GM19328 (cell line): Measurements from ENCODE around the gene RHEB.

Experiments
- ATAC-seq: cut with Tn5 transposase; IDR thresholded peaks from one replicate; pipeline ENCODE4 v1.9.1; 2021; ENCODE audit warnings: mild to moderate bottlenecking, moderate library complexity; ENCODE audit not compliant: unreplicated experiment

The RHEB gene

DNA sequence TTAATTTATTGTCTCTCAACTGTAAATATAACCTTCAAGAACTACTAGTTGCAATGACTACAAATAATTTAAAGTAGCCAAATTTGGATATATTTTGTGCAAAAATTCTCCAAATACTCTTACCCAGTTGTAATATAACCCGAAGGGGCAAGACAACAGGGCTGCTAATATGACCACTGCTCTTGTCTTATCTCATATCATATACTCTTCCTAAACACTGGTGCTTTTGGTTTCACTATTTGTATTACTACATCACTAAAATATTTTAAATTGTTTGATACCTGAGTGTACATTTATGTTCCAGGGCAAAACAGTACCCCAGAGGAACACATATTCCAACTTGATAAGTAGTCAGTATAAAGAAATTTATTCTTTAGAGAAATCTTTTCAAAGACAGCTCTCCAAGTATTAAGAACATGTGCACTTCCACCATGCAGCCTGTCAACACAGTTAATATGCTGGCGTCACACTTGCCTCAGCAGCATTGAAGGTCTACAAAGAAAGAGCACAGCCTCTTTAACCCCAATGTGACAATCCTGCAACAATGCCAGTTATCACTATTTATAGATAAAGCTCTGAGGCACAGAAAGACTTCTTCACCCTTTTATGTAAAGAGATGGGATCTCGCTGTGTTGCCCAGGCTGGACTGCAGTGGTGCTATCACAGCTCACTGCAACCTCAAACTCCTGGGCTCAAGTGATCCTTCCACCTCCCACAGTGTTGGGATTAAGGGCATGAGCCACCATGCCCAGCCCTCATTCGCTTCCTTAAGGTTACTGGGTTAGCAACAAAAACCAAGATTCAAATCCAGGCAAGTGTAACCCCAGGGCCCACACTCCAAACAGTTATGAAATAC lies 37.8 kb downstream of the RHEB start:
- no peak for ATAC-seq

DNA sequence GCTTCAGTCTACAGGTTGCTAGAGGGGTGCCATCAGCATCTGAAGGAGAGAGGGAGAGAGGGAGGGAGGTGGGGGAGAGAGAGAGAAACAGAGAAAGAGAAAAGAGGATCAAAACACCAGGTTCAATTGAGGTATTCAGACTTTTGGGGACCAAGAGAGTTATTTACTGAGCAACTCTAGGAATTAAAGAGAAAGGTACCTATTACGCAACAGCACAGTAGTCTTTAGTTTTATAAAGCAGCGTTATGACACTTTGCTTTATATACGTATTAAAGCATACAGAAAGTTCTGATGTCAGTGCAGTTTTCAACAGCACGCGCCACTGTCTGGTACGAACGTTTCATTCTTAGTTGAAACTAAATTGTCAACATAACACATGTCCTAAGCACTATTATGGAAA lies 41.8 kb downstream of the RHEB start:
- no peak for ATAC-seq

DNA sequence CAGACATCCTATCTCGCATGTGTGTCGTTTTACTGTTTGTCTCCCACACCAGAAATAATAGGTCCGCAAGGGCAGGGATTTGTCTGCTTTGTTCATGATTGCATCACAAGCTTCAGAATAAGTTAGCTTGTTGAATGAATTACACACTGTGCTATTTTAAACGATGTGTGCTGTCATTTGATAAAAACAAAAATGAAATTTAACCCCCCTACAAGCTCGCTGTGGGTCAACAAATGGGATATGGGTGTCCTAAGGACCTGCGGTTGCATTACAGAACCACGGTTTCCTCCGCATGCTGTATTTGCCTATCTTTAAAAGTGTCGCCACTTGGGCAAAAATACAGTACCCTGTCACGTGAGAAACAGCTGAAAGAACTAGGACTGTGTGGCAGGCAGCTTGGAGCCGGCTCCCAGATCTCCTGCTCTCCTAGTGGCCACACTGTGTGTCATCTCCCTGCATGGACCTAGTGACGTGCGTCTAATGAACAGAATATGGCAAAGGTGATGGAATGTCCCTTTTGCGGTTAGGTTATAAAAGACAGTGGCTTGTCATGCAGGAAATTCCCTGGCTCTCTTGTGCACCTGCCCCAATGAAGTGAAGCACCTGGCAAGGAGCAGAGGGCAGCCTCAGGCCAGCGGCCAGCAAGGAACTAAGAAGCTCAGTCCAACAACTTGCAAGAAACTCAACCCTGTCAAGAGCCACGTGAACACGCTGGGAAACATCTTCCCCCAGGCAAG lies 46.9 kb downstream of the RHEB start:
- no peak for ATAC-seq

DNA sequence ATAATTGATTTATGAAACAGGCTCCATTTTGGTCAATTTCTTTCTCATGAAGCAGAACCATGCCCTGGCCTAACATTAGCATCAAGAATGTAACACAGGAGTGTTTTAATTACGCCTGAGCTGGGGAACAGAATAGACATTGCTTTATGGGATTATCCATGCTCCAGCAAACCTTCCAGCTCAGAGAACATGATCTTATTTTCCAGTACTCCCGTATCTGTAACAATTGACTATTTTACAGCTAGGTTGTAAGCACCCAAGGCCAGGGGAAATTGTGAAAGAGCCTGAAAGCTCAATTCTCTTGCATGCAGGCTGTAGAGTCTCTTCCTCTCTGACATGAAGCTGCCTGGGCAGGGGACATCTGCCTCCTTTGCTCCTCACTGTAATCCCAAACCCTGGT lies 49.0 kb downstream of the RHEB start:
- ATAC-seq: no peak

DNA sequence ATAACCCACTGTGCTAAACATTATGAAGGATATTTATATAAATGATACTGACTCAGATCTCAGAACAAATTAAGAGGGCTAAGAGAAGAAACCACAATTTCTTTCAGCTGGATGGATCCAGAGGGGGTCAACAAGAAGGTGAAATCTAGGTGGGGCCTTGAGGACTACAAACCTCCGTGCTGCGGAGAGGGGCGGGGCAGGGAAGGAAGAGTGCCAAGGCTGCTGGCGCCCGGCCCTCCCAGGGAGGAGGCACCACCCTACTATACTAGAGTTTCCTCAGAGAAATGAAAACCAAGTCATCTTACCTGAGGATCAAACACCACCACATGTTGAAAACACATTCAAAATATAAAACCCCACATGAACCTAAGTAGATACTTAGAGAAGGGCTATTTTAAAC lies 50.4 kb downstream of the RHEB start:
- ATAC-seq: no peak

DNA sequence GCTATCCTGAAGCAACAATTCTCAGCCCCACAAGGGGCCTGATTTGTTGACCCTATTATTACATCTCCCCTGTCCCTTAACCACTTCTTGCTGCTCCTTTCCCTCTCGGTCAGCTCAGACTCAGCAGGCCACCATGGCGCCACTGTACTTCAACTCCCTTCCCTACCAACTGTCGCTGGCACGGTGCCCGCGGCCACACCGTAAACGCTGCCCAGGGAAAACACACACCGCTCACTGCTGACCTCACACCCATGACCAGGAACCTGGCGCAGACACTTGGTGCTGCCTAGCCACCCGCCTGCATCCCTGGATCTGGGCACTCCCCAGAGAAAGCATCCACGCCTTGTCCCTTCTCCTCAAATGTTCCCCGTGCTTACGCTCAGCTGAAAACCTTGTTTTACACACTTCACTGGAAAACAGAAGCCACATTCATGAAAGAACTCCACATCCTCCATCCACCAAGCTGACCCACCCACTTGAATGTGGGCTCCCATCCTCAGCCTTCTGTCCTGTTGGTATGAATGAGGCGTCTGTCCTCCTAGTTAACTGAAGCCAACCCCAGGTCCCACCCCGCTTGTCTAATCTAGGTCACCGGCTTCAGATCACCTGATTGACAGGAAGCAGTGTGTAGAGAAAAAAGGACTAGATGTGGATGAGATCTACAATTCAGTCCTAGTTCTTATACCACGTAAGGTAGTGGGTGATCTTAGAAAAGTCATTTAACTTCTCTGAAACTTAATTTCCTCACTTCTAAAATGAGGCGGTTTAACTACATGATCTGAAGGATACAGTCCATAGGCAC lies 51.3 kb downstream of the RHEB start:
- ATAC-seq: no peak

DNA sequence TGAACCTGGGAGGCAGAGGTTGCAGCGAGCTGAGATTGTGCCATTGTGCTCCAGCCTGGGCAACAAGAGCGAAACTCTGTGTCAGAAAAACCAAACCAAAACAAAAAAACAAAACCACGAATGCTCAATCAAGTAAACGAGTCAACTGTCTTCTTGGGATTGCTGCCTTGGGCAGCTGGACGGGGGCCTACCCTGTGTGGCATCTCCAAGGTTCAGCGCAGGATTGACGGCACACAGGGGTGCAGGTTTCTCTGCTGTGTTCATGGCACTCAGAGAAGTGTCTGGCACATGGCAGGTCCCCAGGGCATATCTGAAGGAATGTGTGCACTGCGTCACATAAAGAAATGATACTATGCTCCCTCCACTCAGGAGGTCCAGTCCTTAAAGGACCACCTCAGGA lies 54.5 kb downstream of the RHEB start:
- ATAC-seq: no peak

DNA sequence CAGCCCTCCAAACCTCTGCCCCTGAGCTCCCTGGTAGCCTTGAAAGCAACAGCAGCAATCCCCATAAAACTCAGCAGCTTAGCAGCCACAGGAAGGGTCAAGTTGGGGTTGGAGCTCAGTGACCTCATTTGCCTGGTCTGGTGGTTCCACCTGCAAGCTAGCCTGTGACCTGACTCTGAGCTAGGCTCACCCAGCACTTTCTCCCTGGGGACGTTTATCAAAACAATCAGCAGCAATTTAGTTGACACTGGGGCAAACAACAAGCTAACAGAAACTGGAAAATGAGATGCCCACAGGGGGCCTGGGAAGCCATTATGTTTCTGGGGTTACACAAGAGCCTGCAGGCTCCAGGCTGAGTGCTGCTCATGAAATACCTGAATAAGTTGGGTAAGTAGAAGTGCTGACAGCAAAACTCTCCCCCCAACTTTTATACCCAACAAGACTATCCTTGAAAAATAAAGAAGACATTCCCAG lies 57.4 kb downstream of the RHEB start:
- ATAC-seq: no peak

DNA sequence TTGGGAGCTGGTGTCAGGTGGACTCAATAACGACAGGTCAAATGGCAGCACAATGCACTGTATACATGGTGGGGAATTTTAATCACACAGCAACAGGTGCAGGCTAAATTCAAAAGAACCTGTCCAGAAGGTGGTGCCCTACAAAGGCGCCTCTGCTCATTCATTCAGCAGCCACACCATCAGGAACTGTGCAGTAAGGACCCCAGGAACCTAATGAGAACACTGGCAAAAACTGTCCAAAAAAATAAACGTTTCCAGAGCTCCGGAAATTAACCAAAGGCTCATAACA lies 57.8 kb downstream of the RHEB start:
- ATAC-seq: no peak

DNA sequence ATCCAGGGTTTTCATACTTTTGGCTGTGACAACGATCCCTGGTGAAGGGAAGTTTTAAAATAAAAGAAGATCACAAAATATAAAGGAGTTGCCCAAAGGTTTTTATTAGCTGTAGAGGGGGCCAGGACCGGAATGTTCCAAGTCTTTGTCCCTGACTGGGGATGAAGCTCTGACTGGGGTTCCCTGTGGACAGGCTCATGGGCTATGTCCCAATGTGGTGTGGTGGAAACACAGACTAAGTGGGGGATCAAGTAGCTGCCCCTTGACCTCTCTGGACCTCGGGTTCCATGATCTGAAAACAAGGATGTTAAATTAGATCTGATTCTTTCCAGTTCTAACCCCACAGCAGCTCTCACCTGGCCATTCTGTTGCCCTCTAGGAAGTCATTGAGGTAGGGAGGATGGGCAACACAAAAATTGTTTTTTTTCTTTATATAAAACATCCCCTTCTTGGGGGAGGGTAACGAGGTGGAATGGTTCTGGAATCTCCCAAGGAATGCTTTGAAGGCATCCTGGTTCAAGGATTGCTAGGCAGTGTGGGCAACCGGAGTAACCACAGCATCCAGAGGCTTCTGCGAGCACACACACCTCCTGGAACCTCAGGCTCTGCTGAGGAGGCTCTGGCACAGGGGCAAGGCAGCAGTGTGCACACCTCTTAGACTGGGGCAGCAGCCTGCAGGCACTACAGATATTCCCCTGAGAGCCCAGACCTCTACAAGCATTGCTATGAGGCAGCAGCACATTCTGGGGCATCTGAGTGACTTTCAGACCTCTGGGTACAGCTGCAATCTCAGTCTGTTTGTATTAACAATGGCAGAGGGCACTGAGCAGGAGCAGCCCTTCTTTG lies 58.4 kb downstream of the RHEB start:
- ATAC-seq: no peak

DNA sequence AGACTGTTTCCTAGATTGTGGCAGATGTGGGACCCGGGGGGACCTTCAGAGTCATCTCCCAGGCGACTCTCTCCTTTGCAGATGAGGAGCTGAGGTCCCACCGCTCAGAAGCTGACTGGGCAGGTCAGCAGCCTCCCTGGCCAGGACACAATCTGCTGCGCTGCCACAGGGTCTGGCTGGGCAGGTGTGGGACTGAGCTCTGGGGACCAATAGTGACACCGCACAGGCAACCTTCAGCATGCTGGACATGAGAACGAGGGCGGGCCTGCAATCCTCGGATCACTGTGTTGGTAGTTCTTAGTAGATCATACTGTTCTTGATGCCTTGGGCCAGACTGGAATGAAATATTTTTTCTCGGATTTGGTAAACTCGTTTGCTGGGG lies 59.2 kb downstream of the RHEB start:
- ATAC-seq: no peak

DNA sequence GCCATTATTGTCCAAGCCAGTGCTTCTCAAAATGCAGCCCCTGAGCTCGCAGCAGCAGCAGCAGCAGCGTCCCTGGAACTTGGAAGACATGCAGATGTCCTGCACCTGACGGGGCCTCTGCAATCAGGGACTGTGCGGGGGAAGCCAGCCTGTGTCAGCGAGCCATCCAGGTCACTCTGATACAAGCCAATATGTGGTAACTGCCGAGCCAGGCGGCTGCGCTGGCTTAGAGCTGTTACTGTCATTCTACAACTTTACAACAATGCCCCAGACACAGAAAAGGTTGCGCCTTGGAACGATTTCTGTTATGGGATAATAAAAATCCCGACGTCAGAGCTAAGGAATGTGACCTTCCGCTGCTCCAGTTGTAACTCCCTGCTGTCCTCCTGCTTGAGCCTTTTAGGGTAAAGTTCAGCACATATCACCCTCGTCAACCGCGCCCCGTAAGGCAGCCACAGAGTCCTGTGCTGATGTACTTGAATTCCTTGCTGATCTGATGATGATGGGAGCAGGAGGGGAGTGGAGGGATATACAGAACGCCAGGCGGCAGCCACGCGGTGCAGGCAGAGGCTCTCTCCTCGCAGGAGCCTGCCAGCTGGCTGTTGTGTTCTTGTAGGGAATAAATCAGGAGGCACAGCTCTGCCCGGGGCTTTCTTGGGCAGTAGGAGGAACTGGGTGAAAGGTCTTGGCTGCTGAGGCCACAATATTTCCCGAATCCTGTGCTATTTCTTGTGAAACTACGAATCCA lies 59.8 kb downstream of the RHEB start:
- no peak for ATAC-seq

DNA sequence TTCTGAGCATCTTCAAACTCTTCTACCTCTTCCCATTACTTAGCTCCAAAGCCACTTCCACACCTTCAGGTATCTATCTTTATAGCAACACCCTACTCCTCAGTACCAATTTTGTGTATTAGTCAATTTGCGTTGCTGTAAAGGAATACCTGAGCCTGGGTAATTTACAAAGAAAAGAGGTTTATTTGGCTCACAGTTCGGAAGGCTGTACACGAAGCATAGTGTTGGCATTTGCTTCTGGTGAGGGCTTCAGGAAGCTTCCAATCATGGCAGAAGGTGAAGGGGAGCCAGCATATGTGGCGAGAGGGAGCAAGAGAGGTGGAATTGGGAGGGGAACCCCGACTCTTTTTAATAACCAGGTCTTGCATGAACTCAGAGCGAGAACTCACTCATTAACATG lies 62.2 kb downstream of the RHEB start:
- ATAC-seq: no peak

DNA sequence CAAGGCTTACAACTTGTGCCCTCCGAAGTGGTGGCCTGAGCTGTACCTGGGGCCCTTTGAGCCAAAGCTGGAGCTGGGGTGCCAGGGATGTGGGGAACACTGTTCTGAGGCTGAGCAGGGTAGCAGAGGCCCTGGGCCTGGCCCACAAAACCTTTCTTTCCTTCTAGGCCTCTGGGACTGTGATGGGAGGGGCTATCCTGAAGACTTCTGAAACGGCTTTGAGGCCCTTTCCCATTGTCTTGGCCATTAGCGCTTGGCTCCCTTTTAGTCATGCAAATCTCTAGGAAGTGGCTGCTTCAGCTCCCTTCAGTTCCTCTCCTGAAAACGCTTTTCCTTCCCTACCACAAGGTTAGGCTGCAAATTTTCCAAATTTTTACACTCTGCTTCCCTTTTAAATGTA lies 62.9 kb downstream of the RHEB start:
- ATAC-seq: no peak

DNA sequence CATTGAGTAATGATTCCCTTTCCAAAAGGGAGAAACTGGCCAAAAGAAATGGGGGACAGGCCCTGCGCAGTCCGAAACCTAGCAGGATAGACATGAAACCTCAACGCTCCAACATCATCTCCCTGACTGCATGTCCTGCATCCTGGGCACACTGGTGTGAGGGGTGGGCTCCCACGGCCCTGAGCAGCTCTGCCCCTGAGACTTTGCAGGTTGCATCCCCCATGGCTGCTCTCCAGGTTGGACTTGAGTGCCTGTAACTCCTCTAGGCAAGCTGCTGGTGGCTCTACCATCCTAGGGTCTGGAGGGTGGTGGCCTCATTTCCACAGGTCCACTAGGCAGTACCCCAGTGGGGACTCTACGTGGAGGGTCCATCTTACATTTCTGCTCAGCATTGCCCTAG lies 63.4 kb downstream of the RHEB start:
- ATAC-seq: no peak

DNA sequence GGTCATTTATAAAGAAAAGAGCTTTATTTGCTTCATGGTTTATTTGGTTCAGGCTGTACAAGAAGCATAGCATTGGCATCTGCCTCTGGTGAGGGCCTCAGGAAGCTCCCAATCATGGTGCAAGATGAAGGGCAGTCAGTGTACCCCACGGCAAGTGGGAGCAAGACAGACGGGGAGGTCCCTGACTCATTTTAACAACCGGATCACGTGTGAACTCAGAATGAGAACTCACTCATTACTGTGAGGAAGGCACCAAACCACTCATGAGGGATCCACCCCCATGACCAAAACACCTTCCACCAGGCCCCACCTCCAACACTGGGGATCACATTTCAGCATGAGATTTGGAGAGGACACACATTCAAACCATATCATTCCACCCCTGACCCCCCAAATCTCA lies 64.0 kb downstream of the RHEB start:
- no peak for ATAC-seq

DNA sequence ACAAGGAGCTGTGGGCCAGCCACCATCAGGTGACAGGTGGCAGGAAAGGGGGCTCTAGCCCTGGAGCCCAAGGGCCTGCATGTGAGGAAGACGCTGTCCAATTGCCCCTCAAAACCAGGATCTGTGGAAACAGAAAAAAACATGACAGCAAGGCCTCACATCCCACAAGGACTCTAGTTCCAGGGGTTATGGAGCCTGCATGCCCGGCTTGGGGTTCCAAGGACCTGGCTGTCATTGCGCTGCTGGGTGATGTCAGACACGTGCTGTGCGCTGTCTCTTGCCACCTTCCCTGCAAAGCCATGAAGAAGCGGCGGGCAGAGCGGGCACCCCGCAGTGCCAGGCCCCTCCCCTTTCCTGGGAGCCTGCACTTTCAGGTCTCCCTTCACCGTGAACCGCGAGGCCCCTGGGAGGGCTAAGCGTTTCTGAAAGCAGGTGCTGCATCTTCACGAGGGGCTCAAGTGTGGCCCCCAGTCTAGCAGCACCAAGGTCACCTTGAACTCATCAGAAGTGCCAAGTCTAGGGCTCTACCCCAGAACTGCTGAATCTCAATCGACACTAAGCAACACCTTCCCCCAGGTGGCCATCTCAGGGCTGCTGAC lies 64.7 kb downstream of the RHEB start:
- no peak for ATAC-seq

DNA sequence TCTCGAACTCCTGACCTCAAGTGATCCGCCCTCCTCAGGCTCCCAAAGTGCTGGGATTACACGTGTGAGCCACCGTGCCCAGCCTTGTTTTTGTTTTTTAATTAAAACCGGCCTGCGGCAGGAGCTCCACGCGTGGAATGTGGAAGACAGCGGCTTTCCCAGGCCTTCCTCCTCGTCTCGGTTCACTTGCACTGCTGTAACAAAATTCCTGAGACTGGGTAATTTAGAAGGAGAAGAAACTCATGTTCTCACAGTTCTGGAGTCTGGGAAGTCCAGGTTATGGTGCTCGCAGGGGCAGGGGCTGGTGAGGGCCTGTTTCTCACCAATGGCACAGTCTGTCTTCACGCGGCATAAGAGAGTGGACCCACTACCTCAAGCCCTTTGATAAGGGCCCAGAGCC lies 65.4 kb downstream of the RHEB start:
- ATAC-seq: no peak

DNA sequence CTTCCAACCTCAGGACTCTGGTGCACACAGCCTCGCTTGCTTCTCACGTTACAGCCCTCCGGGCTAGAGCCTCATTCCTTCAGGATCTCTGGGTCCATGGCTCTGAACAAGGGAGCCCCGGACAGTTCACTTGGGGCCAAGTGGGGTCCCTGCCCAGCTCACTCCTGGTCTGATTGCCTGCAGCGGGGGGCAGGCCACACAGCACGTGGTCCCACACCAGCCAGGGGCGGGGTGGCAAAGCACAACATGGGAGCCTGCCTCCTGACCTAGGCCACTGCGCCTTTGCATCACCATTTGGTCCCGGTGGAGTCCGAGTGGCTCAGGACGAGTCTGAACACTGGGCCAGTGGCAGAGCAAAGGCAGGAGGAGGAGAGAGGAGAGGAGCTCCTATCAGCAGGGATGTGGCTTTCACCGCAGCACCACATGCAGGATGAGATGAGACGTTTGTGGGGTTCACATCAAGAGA lies 66.3 kb downstream of the RHEB start:
- ATAC-seq: no peak
